Measurements from ENCODE around the gene GALK1. TPM values are rescaled to one million over a fixed set of nuclear protein-coding genes. Genes with fewer than 3 reads are reported as not detected.

GALK1 gene
- total and polyA plus RNA-seq, 9 of the 15 experiments (the other 6 are each of a cell fraction or from before 2014, with no cell fraction given): 0.45 to 51.6 (median 17.4) TPM

- TF ChIP-seq RBM25 (IDR thresholded peaks at IDR 0.05; ENCODE audit: low read depth, low read length, severe bottlenecking) (no peak), CBFA2T3 (IDR thresholded peaks at IDR 0.05) (0 out of 2 replicates have a peak, but pooled peaks have one; percentile 18), NFXL1 (CRISPR knock-in tag; IDR thresholded peaks at IDR 0.05) (no peak), CC2D1A (IDR thresholded peaks at IDR 0.05) (no peak), ELF2 (CRISPR knock-in tag; IDR thresholded peaks at IDR 0.05) (no peak), ELF4 (CRISPR knock-in tag; IDR thresholded peaks at IDR 0.05) (peak; percentile 5; the same call in 1 of the 2 replicates), HMG20A (CRISPR knock-in tag; conservative IDR thresholded peaks at IDR 0.05) (no peak), CLOCK (CRISPR knock-in tag; IDR thresholded peaks at IDR 0.05; ENCODE audit: borderline replicate concordance) (no peak), NFE2L1 (tag; IDR thresholded peaks at IDR 0.05; ENCODE audit: borderline replicate concordance, low read depth) (no peak), CXXC5 (CRISPR knock-in tag; IDR thresholded peaks at IDR 0.05) (0 out of 2 replicates have a peak, but pooled peaks have one; percentile 3), ZNF75A (CRISPR knock-in tag; IDR thresholded peaks at IDR 0.05) (no peak), ATF1 (CRISPR knock-in tag; IDR thresholded peaks at IDR 0.05) (no peak), ATF1 (tag; IDR thresholded peaks at IDR 0.05) (no peak), GTF2A2 (tag; IDR thresholded peaks at IDR 0.05) (no peak), RAD51 (IDR thresholded peaks at IDR 0.05; ENCODE audit: borderline replicate concordance, low read depth) (no peak), FOXJ3 (CRISPR knock-in tag; IDR thresholded peaks at IDR 0.05) (no peak), FOSL1 (tag; conservative IDR thresholded peaks at IDR 0.05) (no peak), STAT5A (IDR thresholded peaks at IDR 0.05; ENCODE audit: borderline replicate concordance, low read length) (no peak), CBFA2T2 (conservative IDR thresholded peaks at IDR 0.05) (no peak), ZSCAN29 (IDR thresholded peaks at IDR 0.05) (no peak), ZNF699 (CRISPR knock-in tag; IDR thresholded peaks at IDR 0.05; ENCODE audit: insufficient replicate concordance) (no peak), HNRNPH1 (optimal IDR thresholded peaks at IDR 0.05; ENCODE audit: low read depth, low read length) (no peak), NR1H2 (CRISPR knock-in tag; IDR thresholded peaks at IDR 0.05) (no peak), BHLHE40 (IDR thresholded peaks at IDR 0.05; ENCODE audit: low read length) (no peak), PRMT5 (CRISPR knock-in tag; IDR thresholded peaks at IDR 0.05) (no peak), CBX8 (IDR thresholded peaks at IDR 0.05; ENCODE audit: borderline replicate concordance, extremely low read depth, low read depth, low read length, poor library complexity, severe bottlenecking) (no peak), RUNX1 (IDR thresholded peaks at IDR 0.05; ENCODE audit: low read depth) (no peak), NBN (IDR thresholded peaks at IDR 0.05; ENCODE audit: low read depth) (no peak), THRB (CRISPR knock-in tag; conservative IDR thresholded peaks at IDR 0.05) (0 out of 2 replicates have a peak, but pooled peaks have one; percentile 5), CTBP1 (IDR thresholded peaks at IDR 0.05; ENCODE audit: borderline replicate concordance) (no peak), CCNT2 (IDR thresholded peaks at IDR 0.05; ENCODE audit: borderline replicate concordance, extremely low read depth, insufficient read length, low read depth, low read length) (no peak)
These were observed 13.9 kb upstream of the GALK1 start (continued) for GRCh38 chr17:75778861-75779249.

All from K562 (cell line).